ENCODE data around the gene AUTS2.

AUTS2 gene

GRCh38 chr7:69624435-69625230 lies 26.4 kb downstream of the AUTS2 start:
- DNase-seq (ENCODE audit: low read depth in 2 of 2) = no peak

- DNase-seq (ENCODE audit: low read depth in 2 of 2) = no peak
These were observed 27.0 kb downstream of the AUTS2 start for GRCh38 chr7:69625238-69625637.

- DNase-seq (ENCODE audit: low read depth in 2 of 2) = no peak
These were observed 27.5 kb downstream of the AUTS2 start for GRCh38 chr7:69625798-69626197.

GRCh38 chr7:69630292-69630691 lies 32.0 kb downstream of the AUTS2 start:
- DNase-seq (ENCODE audit: low read depth in 2 of 2) = no peak

- DNase-seq (ENCODE audit: low read depth in 2 of 2) = no peak
These were observed 32.9 kb downstream of the AUTS2 start for GRCh38 chr7:69631131-69631530.

- DNase-seq (ENCODE audit: low read depth in 2 of 2) = no peak
These were observed 34.0 kb downstream of the AUTS2 start for GRCh38 chr7:69632280-69632679.

GRCh38 chr7:69633122-69633831 lies 35.0 kb downstream of the AUTS2 start:
- DNase-seq (ENCODE audit: low read depth in 2 of 2) = no peak

- DNase-seq (ENCODE audit: low read depth in 2 of 2) = no peak
These were observed 37.4 kb downstream of the AUTS2 start for GRCh38 chr7:69635555-69636185.

GRCh38 chr7:69638674-69639073 lies 40.4 kb downstream of the AUTS2 start:
- DNase-seq (ENCODE audit: low read depth in 2 of 2) = no peak

GRCh38 chr7:69640216-69640615 lies 41.9 kb downstream of the AUTS2 start:
- DNase-seq (ENCODE audit: low read depth in 2 of 2) = no peak

GRCh38 chr7:69640925-69641594 lies 42.8 kb downstream of the AUTS2 start:
- no peak for DNase-seq (ENCODE audit: low read depth in 2 of 2)

GRCh38 chr7:69643265-69643664 lies 45.0 kb downstream of the AUTS2 start:
- DNase-seq (ENCODE audit: low read depth in 2 of 2) = no peak

- no peak for DNase-seq (ENCODE audit: low read depth in 2 of 2)
These were observed 45.6 kb downstream of the AUTS2 start for GRCh38 chr7:69643708-69644445.

GRCh38 chr7:69645683-69646082 lies 47.4 kb downstream of the AUTS2 start:
- no peak for DNase-seq (ENCODE audit: low read depth in 2 of 2)

- no peak for DNase-seq (ENCODE audit: low read depth in 2 of 2)
These were observed 52.9 kb downstream of the AUTS2 start for GRCh38 chr7:69651101-69651590.

- DNase-seq (ENCODE audit: low read depth in 2 of 2) = no peak
These were observed 54.8 kb downstream of the AUTS2 start for GRCh38 chr7:69652947-69653701.

- DNase-seq (ENCODE audit: low read depth in 2 of 2) = no peak
These were observed 55.5 kb downstream of the AUTS2 start for GRCh38 chr7:69653806-69654205.

- DNase-seq (ENCODE audit: low read depth in 2 of 2) = no peak
These were observed 56.1 kb downstream of the AUTS2 start for GRCh38 chr7:69654381-69654780.

- no peak for DNase-seq (ENCODE audit: low read depth in 2 of 2)
These were observed 56.8 kb downstream of the AUTS2 start for GRCh38 chr7:69654849-69655707.

- DNase-seq (ENCODE audit: low read depth in 2 of 2) = no peak
These were observed 57.8 kb downstream of the AUTS2 start for GRCh38 chr7:69656077-69656476.
